Islet precursor cell (in vitro differentiated cells): ENCODE data around the gene SIKE1.
"Not testable (repeated sequence)": the region's sequence is repeated elsewhere in the genome, so short reads cannot be mapped to it uniquely, and the experiment has no call there.

Experiments used
- DNase-seq: peaks from one replicate; pipeline ENCODE4 v3.0.0-alpha.2; 2018

The SIKE1 gene

GRCh38 chr1:114755006-114755931, 25.2 kb downstream of the SIKE1 start:
- no peak for DNase-seq

GRCh38 chr1:114753702-114754101, 26.8 kb downstream of the SIKE1 start:
- not testable (repeated sequence) for DNase-seq

DNA sequence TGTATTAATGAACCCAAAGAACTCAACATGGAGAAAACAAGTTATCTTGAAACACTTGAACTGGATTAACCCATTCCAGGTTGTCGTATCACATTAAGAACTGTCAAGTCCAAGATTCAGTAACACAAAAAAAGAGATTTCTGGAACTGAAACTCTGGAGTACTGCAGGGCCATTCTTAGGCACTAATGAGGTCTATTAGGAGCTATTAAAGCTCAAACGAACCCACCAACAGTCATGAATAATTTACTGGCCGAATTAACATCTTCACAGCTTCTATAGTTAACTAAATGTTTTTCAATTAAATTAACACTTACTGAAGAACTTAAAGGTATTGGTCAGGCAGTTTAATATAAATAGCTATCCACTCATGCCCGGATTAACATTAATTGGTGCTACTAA, 27.3 kb downstream of the SIKE1 start:
- no peak for DNase-seq

GRCh38 chr1:114750780-114751179, 29.7 kb downstream of the SIKE1 start:
- no peak for DNase-seq

DNA sequence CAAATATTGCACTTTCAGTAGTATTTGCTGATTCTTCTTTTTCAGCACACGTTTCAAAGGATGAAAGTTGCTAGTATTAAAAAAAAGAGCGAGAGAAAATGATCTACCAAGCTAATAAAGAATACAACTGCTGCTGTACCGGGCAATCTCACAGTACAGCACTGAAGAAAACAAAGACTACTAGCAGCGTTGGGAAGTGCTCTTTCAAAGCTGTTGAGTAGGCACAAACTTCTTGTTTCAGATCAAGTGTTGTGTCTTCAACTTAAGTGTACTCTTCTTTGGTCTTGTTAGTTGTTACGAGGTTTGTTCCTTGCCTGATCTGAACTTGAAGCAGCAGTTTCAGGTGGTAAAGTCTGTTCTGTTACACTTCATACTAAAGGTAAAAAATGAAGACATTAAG, 30.6 kb downstream of the SIKE1 start:
- no peak for DNase-seq

DNA sequence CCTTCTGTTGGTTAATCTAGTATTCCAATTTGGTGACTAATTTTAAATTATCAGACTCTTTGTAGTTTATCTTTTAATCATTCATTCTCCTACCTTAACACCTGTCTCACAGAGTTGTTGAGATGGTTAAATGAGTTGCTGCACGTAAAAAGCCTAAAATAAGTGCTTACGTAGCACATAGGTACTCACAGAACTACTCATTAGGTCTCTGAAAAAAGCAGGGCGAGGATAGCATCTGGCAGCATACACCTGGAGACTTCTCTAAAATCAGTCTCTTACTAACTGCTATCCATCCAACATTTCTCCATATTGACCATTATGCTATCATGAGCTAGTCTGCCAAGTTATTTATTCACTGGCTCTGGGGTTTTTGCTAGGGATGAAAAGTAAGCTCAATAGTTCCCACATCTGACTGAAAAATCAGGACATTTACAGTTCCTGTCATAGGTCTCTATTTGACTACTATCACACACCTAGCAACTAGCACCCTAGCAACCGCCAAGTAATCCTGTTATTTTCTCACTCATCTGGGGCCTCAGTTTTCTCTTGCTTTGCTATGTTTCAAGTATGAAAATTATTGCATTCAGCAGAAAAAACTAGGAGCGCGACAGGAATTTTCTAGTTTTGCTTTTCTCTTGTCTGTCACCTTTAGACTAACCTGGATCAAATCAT, 33.9 kb downstream of the SIKE1 start:
- DNase-seq: no peak

DNA sequence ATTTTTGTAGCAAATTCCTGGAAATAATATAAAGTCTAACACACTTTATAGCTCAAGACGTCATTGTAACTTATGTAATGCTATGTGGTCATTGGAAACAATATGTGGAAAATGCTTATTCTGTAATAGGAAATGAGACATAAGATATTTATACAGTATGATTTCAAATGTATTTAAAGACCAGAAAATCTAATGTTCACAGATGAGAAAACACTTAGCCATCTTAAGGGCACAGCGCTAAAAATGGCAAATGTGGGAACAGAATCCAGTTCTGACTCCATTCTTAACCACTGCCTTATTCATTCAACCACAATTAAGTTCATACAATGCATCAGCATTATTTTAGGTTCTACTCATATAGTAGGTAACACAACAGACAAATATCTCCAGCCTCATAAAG, 35.2 kb downstream of the SIKE1 start:
- no peak for DNase-seq

DNA sequence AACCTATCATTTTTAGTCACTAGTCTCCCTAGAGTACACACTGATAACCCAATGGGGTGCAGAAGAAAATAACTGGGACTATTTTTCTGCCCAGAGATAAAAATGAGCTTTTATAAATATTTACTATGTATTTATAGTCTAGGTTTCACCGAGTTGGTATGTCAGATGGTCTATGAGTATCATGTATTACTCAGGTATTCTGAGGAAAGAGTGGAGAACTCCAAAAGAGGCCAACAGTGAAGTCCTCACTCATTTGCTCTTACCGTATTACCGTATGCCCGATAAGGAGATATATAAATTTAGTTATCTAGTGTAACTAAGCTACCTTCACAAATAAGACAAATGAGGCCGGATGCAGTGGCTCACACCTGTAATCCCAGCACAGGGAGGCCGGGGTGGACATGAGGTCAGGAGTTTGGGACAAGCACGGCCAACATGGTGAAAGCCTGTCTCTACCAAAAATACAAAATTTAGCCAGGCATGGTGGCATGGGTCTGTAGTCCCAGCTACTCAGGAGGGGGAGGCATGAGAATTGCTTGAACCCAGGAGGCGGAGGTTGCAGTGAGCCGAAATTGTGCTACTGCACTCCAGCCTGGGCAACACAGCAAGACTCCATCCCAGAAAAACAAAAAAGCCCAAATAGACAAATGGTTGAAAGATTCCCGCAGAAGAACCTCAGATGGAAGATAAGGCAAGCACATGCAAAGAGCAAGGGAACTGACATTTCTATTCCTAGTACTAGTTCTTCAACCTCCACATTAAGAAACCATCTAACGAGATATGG, 38.3 kb downstream of the SIKE1 start:
- DNase-seq: no peak

GRCh38 chr1:114740331-114740730, 40.2 kb downstream of the SIKE1 start:
- DNase-seq: no peak

- no peak for DNase-seq
Measured at GRCh38 chr1:114737314-114737849, 43.1 kb downstream of the SIKE1 start.

- DNase-seq: no peak
Measured at GRCh38 chr1:114735479-114735878, 45.0 kb downstream of the SIKE1 start.

DNA sequence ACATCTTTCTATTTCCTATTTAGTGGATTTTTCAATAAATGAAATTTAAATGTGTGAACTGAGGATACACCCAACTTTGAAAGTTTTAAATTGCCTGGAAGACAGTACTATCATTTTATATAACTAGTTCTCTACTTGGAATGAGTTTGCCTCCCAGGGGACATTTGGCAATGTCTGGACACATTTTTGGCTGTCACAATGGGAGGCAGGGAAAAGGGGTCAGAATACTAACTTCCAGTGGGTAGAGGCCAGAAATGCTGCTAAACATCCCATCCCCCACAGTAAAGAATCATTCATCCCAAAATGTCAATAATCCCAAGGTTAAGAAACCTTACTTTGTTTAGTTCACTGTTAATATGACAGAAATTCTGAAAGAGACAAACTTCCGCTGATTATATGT, 50.7 kb downstream of the SIKE1 start:
- DNase-seq: no peak

DNA sequence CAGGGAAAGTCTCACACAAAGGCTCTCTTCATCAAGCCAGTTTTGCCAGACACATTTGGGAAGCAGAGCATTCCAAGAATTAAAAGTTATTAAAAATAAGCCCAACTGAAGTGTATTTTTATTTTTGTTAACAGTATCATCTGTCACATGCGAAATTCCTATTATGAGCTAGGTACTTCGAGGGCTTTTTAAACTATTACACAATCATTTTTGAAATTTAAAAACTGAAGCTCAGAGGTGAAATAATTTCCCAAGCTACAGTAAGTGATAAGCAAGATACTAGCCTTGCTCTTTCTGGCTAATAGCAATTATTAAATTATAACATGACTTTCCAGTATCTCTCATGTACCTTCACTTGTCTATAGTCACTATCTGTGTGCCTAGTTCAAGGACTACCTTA, 51.9 kb downstream of the SIKE1 start:
- DNase-seq: no peak

DNA sequence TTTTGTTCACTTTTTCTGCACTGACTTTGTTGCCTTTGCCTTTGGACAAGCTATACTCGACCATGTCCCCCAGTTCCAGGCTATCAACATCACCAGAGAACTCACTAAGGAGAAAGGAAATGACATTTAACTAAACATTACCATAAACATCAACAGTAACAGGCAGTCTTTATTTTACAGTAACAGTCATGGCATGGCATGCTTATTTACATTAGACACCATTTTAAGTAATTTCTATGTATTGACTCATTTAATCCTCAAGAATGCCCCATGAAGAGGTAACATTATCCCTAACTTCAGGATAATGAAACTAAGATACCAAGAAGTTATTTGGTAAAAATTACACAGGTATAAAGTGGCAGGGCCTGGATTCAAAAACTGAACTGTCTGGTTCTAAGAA, 55.3 kb downstream of the SIKE1 start:
- no peak for DNase-seq

GRCh38 chr1:114723915-114724314, 56.6 kb downstream of the SIKE1 start:
- no peak for DNase-seq

DNA sequence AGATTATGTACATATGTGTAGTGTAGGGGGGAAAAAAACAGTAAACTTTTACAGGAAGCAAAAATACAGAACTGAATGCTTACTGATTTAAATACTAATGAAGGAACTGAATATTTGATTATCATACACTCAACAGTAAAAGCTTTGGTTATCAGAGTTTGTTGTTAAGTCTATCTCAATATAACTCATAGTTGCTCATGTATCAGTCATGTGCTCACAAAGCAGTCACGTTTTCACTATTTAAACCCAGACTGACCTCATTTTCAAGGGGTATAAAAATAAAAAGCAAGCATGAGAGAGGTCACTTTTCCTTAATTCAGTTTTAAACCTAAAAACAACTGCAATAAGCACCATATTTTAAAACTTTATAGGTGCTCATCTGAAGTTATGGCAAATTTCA, 57.0 kb downstream of the SIKE1 start:
- no peak for DNase-seq

- no peak for DNase-seq
Measured at GRCh38 chr1:114720492-114720891, 60.0 kb downstream of the SIKE1 start.
